Hepatocyte (in vitro differentiated cells): ENCODE data around the gene MLPH.

Source experiments
- EZH2 ChIP-seq: fragments of 200-600 bp; sonication (generic); IDR thresholded peaks from 2 replicates; pipeline ENCODE4 v1.6.1; 2016; ENCODE audit warnings: antibody characterized with exemption, mild to moderate bottlenecking, borderline replicate concordance
- TF ChIP-seq, protein P1 (sequence below): fragments of 200-600 bp; sonication (generic); IDR thresholded peaks from 2 replicates; pipeline ENCODE4 v1.5.1; 2016; ENCODE audit warnings: antibody characterized with exemption, mild to moderate bottlenecking; ENCODE audit not compliant: poor library complexity

DNA sequence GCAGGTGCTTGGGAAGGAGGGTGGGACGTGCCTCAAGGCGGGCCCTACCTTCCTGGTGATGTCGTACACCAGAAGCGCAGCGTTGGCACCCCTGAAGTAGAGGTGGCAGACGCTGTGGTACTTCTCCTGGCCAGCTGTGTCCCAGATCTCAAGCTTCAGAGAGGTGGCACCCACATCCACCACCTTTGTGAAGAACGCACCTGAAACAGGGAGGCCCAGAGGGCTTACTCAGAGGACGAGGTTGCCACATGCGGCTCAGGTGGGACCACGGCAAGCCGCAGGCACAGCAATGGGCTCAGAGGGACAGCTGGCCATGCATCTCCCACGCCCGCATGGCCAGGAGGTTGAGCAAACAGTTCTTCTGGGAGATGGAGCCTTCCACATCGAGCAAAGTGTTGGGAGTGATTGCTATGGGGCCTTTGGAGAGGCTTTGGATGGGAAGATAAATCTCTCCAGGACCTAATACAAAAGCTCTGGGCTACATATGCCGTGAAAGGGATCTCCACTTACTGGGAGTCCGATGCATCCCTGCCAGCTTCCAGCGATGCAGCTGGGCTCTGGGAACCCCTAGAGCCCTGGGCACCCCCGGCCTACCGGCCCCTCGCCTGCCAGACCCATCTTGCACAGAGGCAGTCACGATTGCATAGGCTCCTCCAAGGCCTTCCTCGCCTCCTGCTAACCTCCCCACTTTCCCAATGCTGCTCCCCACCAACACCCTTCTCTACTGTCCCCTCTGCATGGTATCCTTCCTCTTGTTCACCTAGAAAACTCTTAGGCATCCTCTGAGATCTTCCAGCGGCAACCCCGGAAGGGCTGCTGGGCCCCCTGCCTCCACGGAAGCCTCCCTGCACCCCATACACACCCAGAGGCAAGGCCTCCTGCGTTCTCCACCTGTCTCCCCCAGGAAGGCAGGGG lies 91.2 kb downstream of the MLPH start:
- TF ChIP-seq, protein P1, sequence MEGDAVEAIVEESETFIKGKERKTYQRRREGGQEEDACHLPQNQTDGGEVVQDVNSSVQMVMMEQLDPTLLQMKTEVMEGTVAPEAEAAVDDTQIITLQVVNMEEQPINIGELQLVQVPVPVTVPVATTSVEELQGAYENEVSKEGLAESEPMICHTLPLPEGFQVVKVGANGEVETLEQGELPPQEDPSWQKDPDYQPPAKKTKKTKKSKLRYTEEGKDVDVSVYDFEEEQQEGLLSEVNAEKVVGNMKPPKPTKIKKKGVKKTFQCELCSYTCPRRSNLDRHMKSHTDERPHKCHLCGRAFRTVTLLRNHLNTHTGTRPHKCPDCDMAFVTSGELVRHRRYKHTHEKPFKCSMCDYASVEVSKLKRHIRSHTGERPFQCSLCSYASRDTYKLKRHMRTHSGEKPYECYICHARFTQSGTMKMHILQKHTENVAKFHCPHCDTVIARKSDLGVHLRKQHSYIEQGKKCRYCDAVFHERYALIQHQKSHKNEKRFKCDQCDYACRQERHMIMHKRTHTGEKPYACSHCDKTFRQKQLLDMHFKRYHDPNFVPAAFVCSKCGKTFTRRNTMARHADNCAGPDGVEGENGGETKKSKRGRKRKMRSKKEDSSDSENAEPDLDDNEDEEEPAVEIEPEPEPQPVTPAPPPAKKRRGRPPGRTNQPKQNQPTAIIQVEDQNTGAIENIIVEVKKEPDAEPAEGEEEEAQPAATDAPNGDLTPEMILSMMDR, result no peak
- TF ChIP-seq EZH2, result no peak
